ENCODE data around the gene IARS2.
"Not testable (repeated sequence)": the region's sequence is repeated elsewhere in the genome, so short reads cannot be mapped to it uniquely, and the experiment has no call there.

Gene IARS2

DNA sequence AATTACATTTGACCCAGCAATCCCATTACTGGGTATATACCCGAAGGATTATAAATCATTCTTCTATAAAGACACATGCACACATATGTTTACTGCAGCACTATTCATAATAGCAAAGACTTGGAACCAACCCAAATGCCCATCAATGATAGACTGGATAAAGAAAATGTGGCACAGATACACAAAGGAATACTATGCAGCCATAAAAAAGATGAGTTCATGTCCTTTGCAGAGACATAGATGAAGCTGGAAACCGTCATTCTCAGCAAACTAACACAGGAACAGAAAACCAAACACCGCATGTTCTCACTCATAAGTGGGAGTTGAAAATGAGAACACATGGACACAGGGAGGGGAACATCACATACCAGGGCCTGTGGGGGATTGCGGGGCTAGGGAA, 76.0 kb downstream of the IARS2 start:
- not testable (repeated sequence) for DNase-seq

- DNase-seq = no peak
Measured at GRCh38 chr1:220170836-220171526, 77.0 kb downstream of the IARS2 start.

DNA sequence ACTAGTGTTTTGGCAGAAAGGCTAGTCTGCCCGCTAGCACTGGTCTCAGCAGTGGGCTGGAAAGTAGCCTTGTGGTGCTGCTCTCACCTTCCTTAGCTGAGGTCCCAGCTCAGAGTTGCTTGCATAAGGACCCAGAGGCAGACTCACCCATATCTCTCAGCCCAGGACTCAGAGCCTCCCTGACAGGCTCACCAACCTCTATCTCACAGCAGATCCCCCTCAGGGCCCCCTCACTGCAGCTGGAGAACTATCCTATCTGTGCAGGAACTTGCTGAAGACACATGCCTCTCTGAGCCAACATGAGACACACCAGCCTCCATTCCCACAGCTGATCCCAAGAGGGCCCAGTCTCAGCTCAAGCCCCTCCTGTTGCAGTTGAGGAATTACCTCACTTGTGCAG, 82.6 kb downstream of the IARS2 start:
- DNase-seq = no peak

DNA sequence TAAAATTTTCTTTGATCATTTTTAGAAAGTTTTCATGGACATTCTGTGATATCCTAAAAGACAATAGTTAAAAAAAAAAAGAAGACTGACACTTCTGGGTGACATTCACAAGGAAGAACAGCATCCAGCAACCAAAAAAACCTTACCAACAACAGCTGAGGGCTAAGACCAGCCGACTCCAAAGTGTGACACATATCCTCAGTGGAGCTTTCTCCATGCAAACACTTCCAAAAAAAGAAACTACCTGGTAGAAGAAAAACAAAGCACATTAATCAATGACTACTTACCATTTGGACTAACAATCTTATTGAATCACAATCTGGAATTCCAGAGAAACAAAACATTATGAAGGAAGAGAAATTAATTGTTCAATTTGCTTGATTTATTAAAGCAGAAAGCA, 88.2 kb downstream of the IARS2 start:
- no peak for DNase-seq

GRCh38 chr1:220182656-220183055, 88.7 kb downstream of the IARS2 start:
- DNase-seq = no peak

- DNase-seq = no peak
Measured at GRCh38 chr1:220184506-220184905, 90.6 kb downstream of the IARS2 start.

DNA sequence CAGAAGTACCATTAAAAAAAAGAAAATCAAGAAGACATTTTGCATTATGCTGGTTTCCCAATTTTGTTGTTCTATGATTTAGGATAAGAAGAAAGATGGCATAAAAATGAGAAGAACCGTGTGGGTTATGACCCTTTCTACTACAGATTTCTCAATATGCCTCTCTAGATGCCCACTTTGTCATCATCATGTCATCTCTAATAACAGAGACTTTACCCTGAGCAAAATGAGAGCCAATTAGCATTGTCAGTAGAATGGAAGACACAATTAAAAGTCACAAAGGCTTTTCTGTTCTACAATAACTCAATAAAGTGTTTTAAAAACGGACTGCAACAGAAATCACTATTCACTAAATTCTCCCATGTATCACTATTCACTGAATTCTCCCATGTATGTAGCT, 92.8 kb downstream of the IARS2 start:
- DNase-seq = no peak

DNA sequence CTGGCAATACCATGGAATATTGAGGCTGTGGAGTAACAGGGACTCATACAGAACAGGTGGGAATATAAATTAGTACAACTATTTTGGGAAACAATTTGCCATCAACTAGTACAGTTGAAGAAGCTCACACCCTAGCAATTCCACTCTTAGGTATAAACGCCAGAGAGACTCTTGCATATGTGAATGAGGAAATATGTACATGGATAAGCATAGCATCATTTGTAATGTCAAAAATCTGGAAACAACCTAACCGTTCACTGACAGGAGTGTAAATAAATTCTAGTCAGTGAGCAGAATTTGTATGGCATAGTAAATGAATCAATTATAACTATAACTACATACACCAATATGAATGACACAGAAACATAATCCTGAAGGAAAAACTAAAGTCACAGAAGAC, 94.6 kb downstream of the IARS2 start:
- DNase-seq = no peak

GRCh38 chr1:220189750-220190347, 95.9 kb downstream of the IARS2 start:
- DNase-seq = no peak

- DNase-seq = no peak
Measured at GRCh38 chr1:220195701-220196100, 101.8 kb downstream of the IARS2 start.

Data from activated CD4-positive, alpha-beta T cell treated with anti-CD3 and anti-CD28 coated beads, Interleukin-2, amount 50 U/mL, for 1 hour (primary cell).